ENCODE data around the gene NSF.

Gene NSF

GRCh38 chr17:46730026-46730425 lies 139.6 kb downstream of the NSF start (continued):
- TF ChIP-seq SNAI2 (CRISPR knock-in tag; IDR thresholded peaks at IDR 0.05) (no peak), CREB5 (CRISPR knock-in tag; IDR thresholded peaks at IDR 0.05; ENCODE audit: low read depth) (no peak), ZFP30 (CRISPR knock-in tag; IDR thresholded peaks at IDR 0.05) (no peak), RARB (CRISPR knock-in tag; IDR thresholded peaks at IDR 0.05) (no peak), POU6F1 (CRISPR knock-in tag; IDR thresholded peaks at IDR 0.05; ENCODE audit: borderline replicate concordance, low read depth) (no peak), TSHZ2 (CRISPR knock-in tag; IDR thresholded peaks at IDR 0.05) (no peak)

- ATAC-seq = no peak
Measured at GRCh38 chr17:46730679-46731078, 140.2 kb downstream of the NSF start.

GRCh38 chr17:46732160-46732559 lies 141.7 kb downstream of the NSF start:
- no peak for ATAC-seq
- TF ChIP-seq ZFP3 (CRISPR knock-in tag; IDR thresholded peaks at IDR 0.05) (no peak), GLIS3 (CRISPR knock-in tag; IDR thresholded peaks at IDR 0.05) (no peak), CSDC2 (CRISPR knock-in tag; IDR thresholded peaks at IDR 0.05) (no peak), ESRRG (CRISPR knock-in tag; IDR thresholded peaks at IDR 0.05) (no peak), TSHZ2 (CRISPR knock-in tag; IDR thresholded peaks at IDR 0.05) (no peak), TOX (CRISPR knock-in tag; IDR thresholded peaks at IDR 0.05; ENCODE audit: borderline replicate concordance) (no peak), TCF4 (CRISPR knock-in tag; IDR thresholded peaks at IDR 0.05; ENCODE audit: borderline replicate concordance) (no peak), CREB5 (CRISPR knock-in tag; IDR thresholded peaks at IDR 0.05; ENCODE audit: low read depth) (no peak), ISL1 (CRISPR knock-in tag; IDR thresholded peaks at IDR 0.05) (no peak), CSRNP3 (CRISPR knock-in tag; IDR thresholded peaks at IDR 0.05) (no peak), ZNF565 (CRISPR knock-in tag; conservative IDR thresholded peaks at IDR 0.05; ENCODE audit: low read depth) (no peak)

More at GRCh38 chr17:46730679-46731078, 140.2 kb downstream of the NSF start:
- TF ChIP-seq ESRRG (CRISPR knock-in tag; IDR thresholded peaks at IDR 0.05) (no peak), TOX (CRISPR knock-in tag; IDR thresholded peaks at IDR 0.05; ENCODE audit: borderline replicate concordance) (no peak), TSHZ2 (CRISPR knock-in tag; IDR thresholded peaks at IDR 0.05) (no peak), RARB (CRISPR knock-in tag; IDR thresholded peaks at IDR 0.05) (no peak), CREB5 (CRISPR knock-in tag; IDR thresholded peaks at IDR 0.05; ENCODE audit: low read depth) (no peak)
